ENCODE measurements around the gene AOC3. TPM values are rescaled to one million over a fixed set of nuclear protein-coding genes. Genes with fewer than 3 reads are reported as not detected.
A peak's percentile ranks its signal among the peaks of the same experiment; 100 is the strongest.

The AOC3 gene
- total and polyA plus RNA-seq, 2 of the 13 experiments (the other 11 are each of a cell fraction or from before 2014, with no cell fraction given) = 8.7 to 51.7 TPM

GRCh38 chr17:42901535-42902229 lies 50.7 kb downstream of the AOC3 start (continued):
- TF ChIP-seq ZNF609 (CRISPR knock-in tag; IDR thresholded peaks at IDR 0.05; ENCODE audit: borderline replicate concordance) (no peak), ZNF251 (CRISPR knock-in tag; IDR thresholded peaks at IDR 0.05) (no peak), ZNF552 (CRISPR knock-in tag; IDR thresholded peaks at IDR 0.05; ENCODE audit: borderline replicate concordance) (no peak), ZMAT5 (CRISPR knock-in tag; IDR thresholded peaks at IDR 0.05; ENCODE audit: borderline replicate concordance, low read depth) (no peak), ZFX (CRISPR knock-in tag; IDR thresholded peaks at IDR 0.05; ENCODE audit: low read depth) (0 out of 2 replicates have a peak, but pooled peaks have one; percentile 4), NFIC (IDR thresholded peaks at IDR 0.05; ENCODE audit: low read length) (no peak), ZNF878 (CRISPR knock-in tag; IDR thresholded peaks at IDR 0.05) (0 out of 2 replicates have a peak, but pooled peaks have one; percentile 20), NFE2 (CRISPR knock-in tag; IDR thresholded peaks at IDR 0.05) (no peak), STAT6 (CRISPR knock-in tag; IDR thresholded peaks at IDR 0.05; ENCODE audit: borderline replicate concordance) (no peak), ARID4A (CRISPR knock-in tag; IDR thresholded peaks at IDR 0.05; ENCODE audit: borderline replicate concordance) (no peak)

All from HepG2 (cell line).